Fibroblast of skin of right quadriceps (primary cell): Measurements from ENCODE around the gene MTMR12.
"Not testable (repeated sequence)": the region's sequence is repeated elsewhere in the genome, so short reads cannot be mapped to it uniquely, and the experiment has no call there.

Source experiments
- DNase-seq: peaks from one replicate; pipeline ENCODE4 v3.0.0-alpha.2; 2013

MTMR12 gene

GRCh38 chr5:32295966-32296772 lies 16.6 kb downstream of the MTMR12 start:
- DNase-seq: not testable (repeated sequence)

GRCh38 chr5:32291591-32291990 lies 21.1 kb downstream of the MTMR12 start:
- DNase-seq: no peak

DNA sequence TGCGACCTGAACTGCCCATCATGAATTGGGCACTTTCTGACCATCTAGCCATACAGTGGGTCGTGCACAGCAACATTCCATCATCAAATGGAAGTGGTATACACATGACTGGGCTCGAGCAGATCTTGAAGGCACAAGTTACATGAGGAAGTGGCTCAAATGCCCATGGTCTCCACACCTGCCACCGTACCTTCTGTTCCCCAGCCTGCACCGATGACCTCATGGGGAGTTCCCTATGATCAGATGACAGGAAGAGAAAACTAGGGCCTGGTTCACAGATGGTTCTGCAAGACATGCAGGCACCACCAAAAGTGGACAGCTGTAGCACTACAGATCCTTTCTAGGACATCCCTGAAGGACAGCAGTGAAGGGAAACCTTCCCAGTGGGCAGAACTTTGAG lies 21.8 kb downstream of the MTMR12 start:
- no peak for DNase-seq

- DNase-seq: not testable (repeated sequence)
Observed at GRCh38 chr5:32290501-32290900, 22.2 kb downstream of the MTMR12 start.

GRCh38 chr5:32289986-32290385 lies 22.8 kb downstream of the MTMR12 start:
- DNase-seq: not testable (repeated sequence)

DNA sequence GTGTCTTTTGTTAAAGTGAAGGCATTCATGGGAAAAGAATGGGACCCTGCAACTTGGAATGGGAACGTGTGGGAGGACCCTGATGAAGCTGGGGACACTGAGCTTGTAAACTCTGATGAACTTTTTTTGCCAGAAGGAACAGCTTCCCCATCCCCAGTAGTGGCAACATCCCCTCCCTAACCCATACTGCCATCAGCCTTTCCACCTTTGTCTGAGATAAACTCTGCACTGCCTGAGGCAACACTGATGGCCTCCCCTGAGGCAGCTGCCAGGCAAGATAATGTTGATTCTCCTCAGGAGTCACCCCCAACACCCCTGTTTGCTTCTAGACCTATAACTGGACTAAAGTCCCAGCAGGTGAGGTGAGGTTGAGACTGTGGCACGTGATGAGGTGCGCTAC lies 24.6 kb downstream of the MTMR12 start:
- not testable (repeated sequence) for DNase-seq

DNA sequence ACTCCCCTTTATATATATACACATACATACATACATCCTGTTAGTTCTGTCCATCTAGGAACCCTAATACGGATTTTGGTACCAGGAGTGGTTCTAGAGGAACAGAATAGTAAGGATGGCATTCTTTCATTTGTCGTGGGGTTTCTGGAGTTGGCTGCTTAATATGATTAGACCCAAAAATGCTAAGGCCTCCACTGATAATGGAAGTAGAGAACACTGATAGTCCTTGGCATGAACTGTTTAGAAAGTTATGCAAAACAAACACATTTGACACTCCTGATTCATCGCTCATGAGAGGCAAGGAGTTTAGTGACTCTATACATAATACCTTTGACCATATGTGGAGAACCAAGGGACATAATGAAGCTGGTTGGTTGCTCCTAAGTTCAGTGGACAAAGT lies 25.2 kb downstream of the MTMR12 start:
- not testable (repeated sequence) for DNase-seq

DNA sequence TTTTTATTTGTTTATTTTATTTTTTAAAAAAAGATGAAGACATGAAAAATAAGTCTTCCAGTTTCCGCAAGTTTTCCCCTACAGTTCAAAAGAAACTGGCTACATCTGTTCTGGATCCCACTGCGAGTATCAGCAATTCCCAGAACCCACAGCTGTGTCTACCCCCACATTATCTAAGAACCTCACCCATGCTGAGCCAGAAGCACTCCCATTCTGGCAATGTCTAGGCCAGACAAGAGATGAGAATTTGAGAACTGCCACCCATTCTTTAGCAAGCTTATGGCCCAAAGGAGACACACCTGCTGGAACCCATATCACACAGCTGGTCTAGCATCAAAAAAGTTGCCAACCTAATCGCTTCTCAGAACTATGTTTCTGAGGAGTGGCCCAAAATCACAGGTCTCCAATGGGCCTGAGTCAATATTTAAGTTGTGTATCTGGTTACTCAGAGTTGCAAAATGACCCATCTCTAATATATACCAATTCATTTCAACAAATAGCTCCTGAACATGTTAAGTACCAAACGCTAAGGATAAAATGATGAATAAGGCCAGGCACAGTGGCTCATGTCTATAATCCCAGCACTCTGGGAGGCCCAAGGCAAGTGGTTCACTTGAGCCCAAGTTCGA lies 27.1 kb downstream of the MTMR12 start:
- no peak for DNase-seq

GRCh38 chr5:32283539-32284377 lies 29.0 kb downstream of the MTMR12 start:
- DNase-seq: peak; percentile 42

GRCh38 chr5:32283061-32283460 lies 29.7 kb downstream of the MTMR12 start:
- no peak for DNase-seq

DNA sequence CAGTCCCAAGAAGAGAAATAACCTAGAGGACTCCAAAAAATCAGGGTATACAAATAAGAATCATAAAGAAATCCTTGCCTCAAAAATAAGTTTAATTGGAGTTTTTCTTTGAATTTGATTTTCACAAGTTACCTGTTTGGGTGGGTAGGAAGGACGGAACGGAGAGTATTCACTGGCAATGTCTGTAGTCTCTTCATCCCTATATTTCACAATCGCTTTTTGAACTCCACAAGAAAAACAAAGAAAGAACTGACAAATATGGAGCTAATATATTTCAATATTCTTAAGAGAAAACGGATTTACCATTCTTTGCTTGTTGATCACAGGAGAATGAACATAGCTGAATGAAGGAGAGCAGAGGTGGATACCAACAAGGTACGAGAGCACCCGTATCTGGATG lies 30.1 kb downstream of the MTMR12 start:
- no peak for DNase-seq

- DNase-seq: not testable (repeated sequence)
Observed at GRCh38 chr5:32281378-32282133, 31.2 kb downstream of the MTMR12 start.

- DNase-seq: no peak
Observed at GRCh38 chr5:32280656-32281081, 32.1 kb downstream of the MTMR12 start.

DNA sequence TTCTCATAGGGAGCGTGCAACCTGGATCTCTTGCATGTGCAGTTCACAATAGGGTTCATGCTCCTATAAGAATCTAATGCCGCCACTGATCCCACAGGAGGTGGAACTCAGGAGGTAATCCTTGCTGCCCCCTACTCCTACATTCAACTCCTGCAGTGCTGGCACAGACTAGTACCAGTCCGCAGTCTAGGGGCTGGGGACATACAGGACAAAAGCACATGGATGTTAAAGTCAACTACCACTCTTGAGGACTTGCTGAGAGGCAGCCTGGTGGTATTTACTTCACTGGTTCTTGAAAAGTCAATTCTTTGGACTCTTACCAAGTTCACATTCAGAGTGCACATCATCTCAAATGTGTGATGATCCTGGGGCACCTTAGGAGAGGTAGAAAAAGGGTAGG lies 33.0 kb downstream of the MTMR12 start:
- DNase-seq: no peak

DNA sequence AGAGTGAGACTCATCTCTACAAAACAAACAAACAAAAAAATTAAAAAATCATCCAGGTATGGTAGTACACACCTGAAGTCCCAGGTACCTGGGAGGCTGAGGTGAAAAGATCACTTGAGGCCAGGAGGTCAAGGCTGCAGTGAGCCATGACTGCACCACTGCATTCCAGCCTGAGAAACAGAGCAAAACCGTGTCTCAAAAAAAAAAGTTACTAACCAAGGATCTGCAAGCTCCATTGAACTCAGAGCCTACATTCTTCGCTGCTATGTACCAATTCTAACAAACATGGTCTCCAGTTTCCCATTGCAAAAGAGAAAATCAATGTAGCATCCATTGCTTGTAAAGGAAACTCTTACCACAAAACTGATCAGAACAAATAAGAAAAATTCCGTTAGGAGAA lies 33.5 kb downstream of the MTMR12 start:
- DNase-seq: no peak

DNA sequence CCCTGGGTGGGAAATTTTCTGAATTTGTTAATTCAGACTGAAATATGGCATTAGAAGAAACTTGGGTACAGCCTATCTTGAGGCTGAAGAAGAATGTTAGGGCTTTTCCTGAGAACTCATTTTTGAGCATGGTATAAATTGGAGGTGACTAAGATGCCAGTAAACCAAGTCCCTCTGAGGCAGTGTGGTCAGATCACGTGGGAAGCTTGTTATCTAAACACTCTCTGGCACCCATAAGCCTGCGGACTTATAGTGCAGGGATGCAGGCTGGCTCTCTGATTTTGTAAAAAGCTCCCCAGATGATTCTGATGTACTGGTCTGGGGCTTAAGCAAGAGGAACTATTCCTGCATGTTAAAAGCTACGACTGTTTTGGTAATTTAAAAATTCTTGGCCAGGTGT lies 34.3 kb downstream of the MTMR12 start:
- DNase-seq: peak; percentile 42

- DNase-seq: no peak
Observed at GRCh38 chr5:32277798-32278197, 34.9 kb downstream of the MTMR12 start.

- DNase-seq: peak; percentile 39
Observed at GRCh38 chr5:32276173-32276853, 36.4 kb downstream of the MTMR12 start.

DNA sequence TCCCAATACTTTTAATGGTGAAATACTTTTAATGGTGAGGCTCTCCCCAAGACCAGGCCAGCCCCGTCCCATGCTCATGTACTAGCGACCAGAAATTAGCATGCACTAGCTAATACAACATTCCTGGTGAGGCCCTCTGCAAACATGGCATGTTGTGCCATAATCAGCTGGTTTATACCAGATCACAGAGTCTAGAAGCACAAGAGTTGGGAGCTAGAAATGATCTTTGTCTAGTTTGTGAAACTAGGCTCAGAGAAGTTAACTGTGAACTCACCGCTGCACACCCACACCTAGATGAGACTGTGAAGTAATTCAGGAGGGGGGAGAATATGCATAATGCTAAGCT lies 37.4 kb downstream of the MTMR12 start:
- no peak for DNase-seq

- DNase-seq: peak; percentile 44
Observed at GRCh38 chr5:32274548-32275395, 38.0 kb downstream of the MTMR12 start.

GRCh38 chr5:32273821-32274220 lies 38.9 kb downstream of the MTMR12 start:
- DNase-seq: peak; percentile 47
